ENCODE results near the gene STEAP4. TPM values are rescaled to one million over a fixed set of nuclear protein-coding genes. Genes with fewer than 3 reads are reported as not detected.

STEAP4 gene
- total RNA-seq, 1 donor from 2014 or later = 105 TPM

Other genes starting within 250 kb of the STEAP4 start
- 158 TPM for gene SRI, start 86.9 kb downstream of the STEAP4 start, total RNA-seq